HG03175 (cell line): Measurements from ENCODE around the gene NPAS1.

Experiments used
- ATAC-seq: cut with Tn5 transposase; IDR thresholded peaks from one replicate; pipeline ENCODE4 v1.9.1; 2021; ENCODE audit warnings: mild to moderate bottlenecking, moderate library complexity; ENCODE audit not compliant: unreplicated experiment

NPAS1 gene

DNA sequence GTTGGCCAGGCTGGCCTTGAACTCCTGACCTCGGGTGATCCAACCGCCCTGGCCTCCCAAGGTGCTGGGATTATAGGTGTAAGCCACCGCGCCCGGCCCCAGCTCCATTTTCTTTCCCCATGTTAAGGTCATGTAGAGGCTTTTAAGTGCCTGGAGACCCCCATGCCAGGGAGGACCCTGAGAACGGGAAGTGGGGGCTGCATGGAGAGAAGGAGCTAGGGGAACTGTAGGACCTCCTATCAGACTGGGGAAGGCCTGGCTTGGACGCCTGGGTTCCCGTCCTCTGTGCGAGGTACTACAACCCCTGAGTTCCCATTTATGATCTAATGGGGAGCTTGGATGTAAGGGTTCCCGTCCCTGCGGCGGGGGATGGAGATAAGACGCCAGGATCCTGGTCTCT is 714 bp upstream of the NPAS1 start:
- no peak for ATAC-seq

DNA sequence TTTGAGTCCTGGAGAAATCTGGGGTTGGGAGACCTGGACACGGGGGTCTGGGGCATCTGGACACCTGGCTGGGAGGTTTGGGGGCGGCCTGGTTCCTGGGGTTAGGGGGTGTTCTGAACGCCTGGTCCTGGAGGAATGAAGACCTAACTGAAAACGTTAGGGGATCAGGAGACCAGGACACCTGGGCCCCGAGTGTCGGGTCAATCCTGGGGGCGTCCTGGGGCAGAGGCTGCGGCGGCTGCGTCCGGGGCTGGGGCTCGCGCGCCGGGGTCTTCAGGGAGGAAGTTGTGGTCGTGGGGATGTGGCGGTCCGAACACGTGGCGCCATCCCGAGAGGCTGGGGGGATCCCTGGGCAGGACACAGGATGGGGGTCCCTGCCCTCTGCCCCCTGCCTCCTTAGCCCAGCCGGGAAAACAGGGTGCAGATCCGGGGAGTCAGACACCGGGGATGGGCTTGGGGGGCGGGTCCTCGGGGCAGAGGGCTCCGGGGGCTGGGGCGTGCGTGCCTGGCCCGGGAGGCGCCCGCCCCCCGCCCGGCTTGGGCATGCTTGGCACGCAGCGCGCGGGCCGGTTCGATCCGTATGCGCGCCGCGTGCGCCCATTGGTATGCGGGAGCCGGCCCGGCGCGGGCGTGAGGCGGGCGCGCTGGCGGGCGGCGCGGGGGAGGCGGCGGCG is 632 bp downstream of the NPAS1 start:
- no peak for ATAC-seq

GRCh38 chr19:47020992-47021496 is 1.4 kb downstream of the NPAS1 start:
- ATAC-seq = no peak

DNA sequence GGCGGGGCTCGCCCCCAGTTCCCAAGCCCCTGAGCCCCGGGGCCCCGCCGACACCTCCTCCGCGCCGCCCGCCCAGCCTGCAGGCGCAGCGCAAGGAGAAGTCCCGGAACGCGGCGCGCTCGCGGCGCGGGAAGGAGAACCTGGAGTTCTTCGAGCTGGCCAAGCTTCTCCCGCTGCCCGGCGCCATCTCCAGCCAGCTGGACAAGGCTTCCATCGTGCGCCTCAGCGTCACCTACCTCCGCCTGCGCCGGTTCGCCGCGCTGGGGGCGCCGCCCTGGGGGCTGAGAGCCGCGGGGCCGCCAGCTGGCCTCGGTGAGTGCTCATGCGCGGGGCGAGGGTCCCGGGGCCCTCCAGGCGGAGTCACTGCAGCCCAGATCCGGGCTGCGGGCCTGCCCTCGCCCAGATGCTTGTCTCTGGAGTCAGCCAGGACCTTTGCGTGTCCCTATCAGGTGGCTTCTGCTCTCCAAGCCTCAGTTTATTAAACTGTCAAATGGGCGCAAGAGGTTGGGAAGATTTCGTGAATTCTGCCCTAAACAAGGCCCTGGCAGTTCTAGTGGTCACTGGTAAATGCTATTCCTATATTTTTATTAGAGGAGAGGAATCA is 2.0 kb downstream of the NPAS1 start:
- ATAC-seq = no peak

- no peak for ATAC-seq
Observed at GRCh38 chr19:47022140-47022536, 2.5 kb downstream of the NPAS1 start.

- ATAC-seq = no peak
Observed at GRCh38 chr19:47022541-47023447, 3.2 kb downstream of the NPAS1 start.

DNA sequence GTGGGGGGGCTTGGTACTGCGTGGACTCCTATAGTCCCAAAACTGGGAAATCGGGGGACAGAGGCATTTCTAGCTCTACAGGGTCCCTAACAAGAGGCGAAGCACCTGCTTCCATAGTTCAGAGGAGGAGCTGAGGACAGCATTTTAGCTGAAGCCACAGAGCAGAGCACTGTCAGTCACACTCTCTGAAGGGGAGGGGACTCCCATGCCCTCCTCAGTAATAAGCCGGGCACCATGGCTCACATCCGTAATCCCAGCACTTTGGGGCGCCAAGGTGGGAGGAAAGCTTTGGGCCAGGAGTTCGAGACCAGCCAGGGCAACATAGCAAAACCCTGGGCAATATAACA is 3.8 kb downstream of the NPAS1 start:
- ATAC-seq = no peak

GRCh38 chr19:47024502-47024901 is 4.9 kb downstream of the NPAS1 start:
- no peak for ATAC-seq

- ATAC-seq = no peak
Observed at GRCh38 chr19:47026156-47026555, 6.5 kb downstream of the NPAS1 start.

GRCh38 chr19:47026889-47027288 is 7.3 kb downstream of the NPAS1 start:
- no peak for ATAC-seq

DNA sequence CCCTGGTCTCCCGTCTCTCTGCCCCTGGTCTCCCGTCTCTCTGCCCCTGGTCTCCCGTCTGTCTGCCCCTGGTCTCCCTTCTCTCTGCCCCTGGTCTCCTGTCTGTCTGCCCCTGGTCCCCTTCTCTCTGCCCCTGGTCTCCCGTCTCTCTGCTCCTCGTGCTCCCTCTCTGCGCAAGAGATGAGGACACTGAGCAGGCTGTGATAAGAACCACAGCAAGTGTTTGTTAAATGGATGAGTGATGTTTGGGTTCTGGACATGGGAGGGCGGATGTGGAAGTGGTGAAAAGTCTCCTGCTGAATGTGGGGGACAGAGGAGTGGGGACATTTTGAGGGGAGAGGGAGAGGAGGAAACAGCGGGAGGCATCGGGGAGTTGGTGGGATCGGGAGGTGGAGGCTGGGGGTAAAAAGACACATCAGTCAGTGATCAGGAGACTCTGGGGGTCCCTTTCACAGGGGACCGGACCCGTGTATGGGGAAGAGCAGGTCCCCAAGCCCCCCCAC is 8.0 kb downstream of the NPAS1 start:
- ATAC-seq = no peak

DNA sequence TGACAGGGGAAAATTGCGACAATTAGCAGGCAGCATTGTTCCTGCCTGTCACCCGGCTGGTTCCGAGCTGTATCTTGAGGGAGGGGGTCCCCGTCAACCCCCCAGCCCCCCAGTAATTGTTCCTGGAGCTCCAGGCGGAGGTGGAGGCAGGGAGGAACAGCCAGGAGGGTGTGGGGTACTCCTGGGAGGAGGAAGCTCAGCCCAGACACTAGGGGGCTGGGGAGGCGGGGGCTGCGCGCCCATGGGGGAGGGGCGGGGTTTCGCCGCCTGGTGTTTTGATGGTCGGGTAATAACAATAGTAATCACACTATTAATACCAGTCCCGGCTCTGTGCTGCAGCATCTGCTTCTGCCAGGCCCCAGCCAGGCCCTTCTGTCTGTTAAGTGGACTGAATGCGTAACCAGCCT is 8.6 kb downstream of the NPAS1 start:
- no peak for ATAC-seq

GRCh38 chr19:47032171-47032811 is 12.7 kb downstream of the NPAS1 start:
- no peak for ATAC-seq

- ATAC-seq = peak; percentile 80
Observed at GRCh38 chr19:47035127-47036096, 15.8 kb downstream of the NPAS1 start.

- ATAC-seq = no peak
Observed at GRCh38 chr19:47036097-47036651, 16.5 kb downstream of the NPAS1 start.

DNA sequence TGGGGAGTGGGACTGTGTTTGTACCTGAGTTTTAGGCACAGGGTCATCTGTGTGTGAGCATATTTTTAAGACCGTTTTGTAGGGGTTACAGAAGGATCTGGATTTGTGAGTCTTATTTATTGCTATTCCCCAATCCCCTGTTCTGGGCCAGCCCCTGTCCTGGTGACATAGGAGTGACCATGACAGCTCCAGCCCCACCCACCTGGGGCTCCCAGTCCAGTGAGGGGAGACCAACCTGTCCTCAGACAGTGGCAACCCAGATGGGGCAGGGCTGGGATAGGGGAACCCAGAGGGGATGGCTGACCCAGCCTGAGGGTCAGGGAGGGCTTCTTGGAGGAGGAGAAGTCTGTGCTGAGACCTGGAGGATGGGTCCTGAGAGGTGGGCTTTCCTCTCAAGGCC is 18.1 kb downstream of the NPAS1 start:
- ATAC-seq = no peak

- no peak for ATAC-seq
Observed at GRCh38 chr19:47039239-47039874, 19.7 kb downstream of the NPAS1 start.

DNA sequence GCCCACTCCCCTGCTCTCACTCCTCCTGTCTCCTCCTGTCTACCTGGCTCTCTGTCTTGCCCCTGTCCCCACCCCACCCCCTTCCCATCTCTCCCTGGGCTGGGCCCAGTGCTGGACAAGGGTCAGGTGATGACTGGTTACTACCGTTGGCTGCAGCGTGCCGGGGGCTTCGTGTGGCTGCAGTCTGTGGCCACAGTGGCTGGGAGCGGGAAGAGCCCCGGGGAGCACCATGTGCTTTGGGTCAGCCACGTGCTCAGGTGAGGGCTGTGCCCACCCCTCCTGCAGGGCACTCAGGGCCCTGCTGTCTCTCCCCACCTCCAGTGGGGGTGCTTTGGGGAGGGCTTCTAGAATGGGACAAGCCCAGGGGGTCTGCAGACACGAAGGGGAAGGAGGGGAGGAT is 21.2 kb downstream of the NPAS1 start:
- ATAC-seq = no peak
